H1 (cell line): ENCODE results near the gene TFCP2L1. TPM values are rescaled to one million over a fixed set of nuclear protein-coding genes. Genes with fewer than 3 reads are reported as not detected.

Experiments used
- CTCF ChIA-PET: fragments of 300-600 bp; sonication (Branson Sonifier 250); formaldehyde crosslinking; loops from one replicate; lab custom pipeline; 2021; ENCODE audit not compliant: partially characterized antibody; lab: Charles Lee
- POLR2A ChIA-PET: fragments of 300-600 bp; sonication (Branson Sonifier 250); formaldehyde crosslinking; loops from one replicate; lab custom pipeline; 2021; ENCODE audit warnings: inconsistent platforms; ENCODE audit not compliant: partially characterized antibody; lab: Charles Lee
- DNase-seq, 2 experiments: peaks; one replicate each; pipeline versions ENCODE4 v3.0.0 to v3.0.0-alpha.2; 2010 to 2022; ENCODE audit warnings: low spot score in 2 of 2, low read depth in 1 of 2, mixed read lengths in 1 of 2
- FAIRE-seq: peaks from 2 replicates; lab custom pipeline; 2011; peaks lifted over from hg19 to GRCh38; lab: Jason Lieb, UNC
- H2AFZ ChIP-seq: 2 replicates; pipeline ENCODE4 v1.8.1; 2012; ENCODE audit warnings: low read length, inconsistent platforms
- H2AK5ac ChIP-seq: 2 replicates; pipeline ENCODE4 v1.6.1; 2013; ENCODE audit warnings: low read depth, low read length
- H2BK120ac ChIP-seq: replicated peaks from 2 replicates; pipeline ENCODE3; 2013; ENCODE audit warnings: low read depth, low read length, inconsistent platforms
- H2BK12ac ChIP-seq: 2 replicates; pipeline ENCODE4 v1.6.1; 2013; ENCODE audit warnings: low read depth, low read length
- H2BK15ac ChIP-seq: 2 replicates; pipeline ENCODE4 v1.6.1; 2013; ENCODE audit warnings: low read length
- H2BK20ac ChIP-seq: 2 replicates; pipeline ENCODE4 v1.6.1; 2013; ENCODE audit warnings: low read length
- H2BK5ac ChIP-seq: 2 replicates; pipeline ENCODE4 v1.6.1; 2013; ENCODE audit warnings: low read depth, low read length
- H3K14ac ChIP-seq: 2 replicates; pipeline ENCODE4 v1.6.1; 2013; ENCODE audit warnings: inconsistent platforms; ENCODE audit not compliant: insufficient read length
- H3K18ac ChIP-seq: 2 replicates; pipeline ENCODE4 v1.6.1; 2013; ENCODE audit warnings: low read length; ENCODE audit errors: extremely low read depth
- H3K23ac ChIP-seq: 2 replicates; pipeline ENCODE4 v1.6.1; 2013; ENCODE audit warnings: inconsistent platforms; ENCODE audit not compliant: insufficient read length
- H3K23me2 ChIP-seq: 2 replicates; pipeline ENCODE4 v1.6.1; 2013; ENCODE audit warnings: low read depth, low read length
- H3K27ac ChIP-seq: 2 replicates; pipeline ENCODE4 v1.6.1; 2011; ENCODE audit warnings: low read depth, low read length, inconsistent platforms
- H3K27me3 ChIP-seq, 4 experiments: replicated peaks in 1 of 4; 1 replicate in 1 of 4; 2 replicates in 3 of 4; pipeline versions ENCODE4 v1.6.1 to v1.8.1; 2011 to 2013; ENCODE audit warnings: low read length in 3 of 4, mild to moderate bottlenecking in 3 of 4, inconsistent platforms in 2 of 4, mixed read lengths in 2 of 4, moderate library complexity in 1 of 4; ENCODE audit not compliant: control insufficient read depth in 3 of 4, insufficient read depth in 3 of 4; ENCODE audit errors: extremely low read depth in 1 of 4
- H3K36me3 ChIP-seq, 4 experiments: 2 replicates each; pipeline versions ENCODE4 v1.6.1 to v1.8.1; 2011 to 2013; ENCODE audit warnings: mild to moderate bottlenecking in 4 of 4, low read length in 3 of 4, moderate library complexity in 2 of 4, control low read depth in 1 of 4, inconsistent platforms in 1 of 4; ENCODE audit not compliant: insufficient read depth in 4 of 4, control insufficient read depth in 2 of 4
- H3K4ac ChIP-seq: replicated peaks from 2 replicates; pipeline ENCODE3; 2013; ENCODE audit warnings: low read length, low read depth, mixed read lengths, inconsistent platforms; ENCODE audit not compliant: insufficient read length
- H3K4me1 ChIP-seq, 4 experiments: replicated peaks in 1 of 4; 1 replicate in 1 of 4; 2 replicates in 3 of 4; pipeline versions ENCODE4 v1.6.1 to v1.8.1; 2011 to 2013; ENCODE audit warnings: low read length in 3 of 4, inconsistent platforms in 2 of 4, mixed read lengths in 1 of 4; ENCODE audit not compliant: insufficient read depth in 4 of 4, control insufficient read depth in 3 of 4
- H3K4me2 ChIP-seq, 2 experiments: 2 replicates each; pipeline versions ENCODE4 v1.6.1 to v1.8.1; 2011 to 2013; ENCODE audit warnings: low read depth in 2 of 2, low read length in 2 of 2, control low read depth in 1 of 2, inconsistent platforms in 1 of 2, mild to moderate bottlenecking in 1 of 2; ENCODE audit not compliant: insufficient read depth in 1 of 2
- H3K4me3 ChIP-seq, 4 experiments: fragments of 200-600, 300-600 bp in 1 of 4; sonication (generic), shearing (Covaris generic), sonication (Bioruptor Twin) in 1 of 4; 2 replicates each; pipeline versions ENCODE4 v1.5.1 to v1.8.1; 2011 to 2016; ENCODE audit warnings: low read length in 4 of 4, low read depth in 3 of 4, control low read depth in 2 of 4, inconsistent platforms in 2 of 4, mild to moderate bottlenecking in 2 of 4, mixed read lengths in 1 of 4, moderate library complexity in 1 of 4; ENCODE audit not compliant: insufficient read depth in 2 of 4; ENCODE audit errors: extremely low read depth in 1 of 4
- H3K56ac ChIP-seq: replicated peaks from 2 replicates; pipeline ENCODE3; 2013; ENCODE audit warnings: low read depth, mild to moderate bottlenecking, mixed read lengths, low read length, inconsistent platforms; ENCODE audit not compliant: insufficient read length
- H3K79me1 ChIP-seq: 2 replicates; pipeline ENCODE4 v1.6.1; 2013; ENCODE audit warnings: low read depth, low read length, control low read depth
- H3K79me2 ChIP-seq, 2 experiments: 2 replicates each; pipeline versions ENCODE4 v1.6.1 to v1.8.1; 2012 to 2013; ENCODE audit warnings: low read length in 2 of 2, mild to moderate bottlenecking in 2 of 2, inconsistent platforms in 1 of 2; ENCODE audit not compliant: insufficient read depth in 2 of 2, control insufficient read depth in 1 of 2
- H3K9ac ChIP-seq, 4 experiments: replicated peaks in 1 of 4; 1 replicate in 1 of 4; 2 replicates in 3 of 4; pipeline versions ENCODE4 v1.6.1 to v1.8.1; 2011 to 2013; ENCODE audit warnings: low read depth in 3 of 4, low read length in 3 of 4, control low read depth in 2 of 4, mild to moderate bottlenecking in 2 of 4, moderate library complexity in 2 of 4, inconsistent platforms in 1 of 4; ENCODE audit errors: extremely low read depth in 1 of 4
- H3K9me3 ChIP-seq, 2 experiments: 2 replicates each; pipeline versions ENCODE4 v1.6.1 to v1.8.1; 2012 to 2013; ENCODE audit warnings: mild to moderate bottlenecking in 2 of 2, moderate library complexity in 2 of 2, control low read depth in 1 of 2, inconsistent platforms in 1 of 2, low read depth in 1 of 2, low read length in 1 of 2, mixed read lengths in 1 of 2; ENCODE audit not compliant: insufficient read depth in 2 of 2
- H4K20me1 ChIP-seq, 2 experiments: replicated peaks in 1 of 2; 2 replicates each; pipeline versions ENCODE3 to v1.8.1; 2011 to 2013; ENCODE audit warnings: inconsistent platforms in 2 of 2, low read length in 2 of 2, mild to moderate bottlenecking in 1 of 2; ENCODE audit not compliant: insufficient read depth in 2 of 2, control insufficient read depth in 1 of 2
- H4K5ac ChIP-seq: 2 replicates; pipeline ENCODE4 v1.6.1; 2013; ENCODE audit warnings: low read length, low read depth, mixed read lengths, inconsistent platforms; ENCODE audit not compliant: insufficient read length
- H4K8ac ChIP-seq: 2 replicates; pipeline ENCODE4 v1.8.0; 2013; ENCODE audit warnings: mild to moderate bottlenecking, moderate library complexity, low read length, inconsistent platforms; ENCODE audit not compliant: insufficient read depth; ENCODE audit errors: extremely low read depth
- H4K91ac ChIP-seq: replicated peaks from 2 replicates; pipeline ENCODE3; 2013; ENCODE audit warnings: low read length, mixed read lengths, inconsistent platforms; ENCODE audit not compliant: insufficient read length
- ASH2L ChIP-seq: fragments of 200-600, 300-600 bp; sonication (generic); IDR thresholded peaks from one replicate; pipeline ENCODE4 v1.7.1; 2017; ENCODE audit warnings: low read length
- BRCA1 ChIP-seq: IDR thresholded peaks from 2 replicates; pipeline ENCODE4 v1.6.1; 2012; ENCODE audit warnings: low read depth, low read length, improper control_type of control experiment
- EZH2 ChIP-seq: fragments of 200-600 bp; sonication (generic); IDR thresholded peaks from 2 replicates; pipeline ENCODE4 v1.7.1; 2012; ENCODE audit warnings: low read depth, mild to moderate bottlenecking, moderate library complexity, low read length, inconsistent platforms; ENCODE audit not compliant: severe bottlenecking
- FOSL1 ChIP-seq: IDR thresholded peaks from 2 replicates; pipeline ENCODE4 v1.6.1; 2011; ENCODE audit warnings: mild to moderate bottlenecking, low read depth, low read length, moderate library complexity; ENCODE audit not compliant: insufficient read depth
- HDAC2 ChIP-seq, 2 experiments: fragments of 300-600 bp in 1 of 2; sonication (generic) in 1 of 2; IDR thresholded peaks; 2 replicates each; pipeline ENCODE4 v1.6.1; 2011 to 2012; ENCODE audit warnings: low read depth in 2 of 2, low read length in 2 of 2, mild to moderate bottlenecking in 2 of 2, moderate library complexity in 2 of 2, borderline replicate concordance in 1 of 2, inconsistent platforms in 1 of 2
- MAFK ChIP-seq: IDR thresholded peaks from 2 replicates; pipeline ENCODE4 v1.6.1; 2012; ENCODE audit warnings: low read depth, mild to moderate bottlenecking, improper control_type of control experiment, low read length
- NANOG ChIP-seq: IDR thresholded peaks from 2 replicates; pipeline ENCODE4 v1.6.1; 2011; ENCODE audit warnings: low read length, low read depth, mild to moderate bottlenecking, inconsistent platforms; ENCODE audit not compliant: insufficient read depth, poor library complexity, severe bottlenecking
- POLR2AphosphoS5 ChIP-seq: IDR thresholded peaks from 2 replicates; pipeline ENCODE4 v1.6.1; 2011; ENCODE audit warnings: low read depth, low read length
- RXRA ChIP-seq: IDR thresholded peaks from 2 replicates; pipeline ENCODE4 v1.6.1; 2011; ENCODE audit warnings: low read depth, mild to moderate bottlenecking, low read length, moderate library complexity; ENCODE audit not compliant: insufficient read depth
- TAF1 ChIP-seq: IDR thresholded peaks from 2 replicates; pipeline ENCODE4 v1.6.1; 2011; ENCODE audit warnings: mild to moderate bottlenecking, low read depth, low read length
- WGBS, 2 experiments: shearing (Covaris generic) in 1 of 2; methylation state at CpG; one replicate each; pipeline versions ENCODE4 v1.1.6 to v1.1.7; 2013 to 2015; ENCODE audit warnings: low lambda C conversion rate in 2 of 2, mixed read lengths in 2 of 2, inconsistent platforms in 1 of 2, low coverage in 1 of 2, missing lambda C conversion rate in 1 of 2; ENCODE audit not compliant: insufficient replicate concordance in 2 of 2, insufficient coverage in 1 of 2, insufficient read length in 1 of 2; ENCODE audit errors: extremely low coverage in 1 of 2, missing lambda C conversion rate in 1 of 2; 5-methylcytosine and 5-hydroxymethylcytosine counted together
- polyA plus RNA-seq, 7 experiments: library from polyadenylated mRNA; depleted of rRNA in 3 of 7; stranded (reverse) in 5 of 7; unstranded in 2 of 7; fragments of >200 nt in 5 of 7; fragments of 200-250 nt in 2 of 7; gene quantifications; 1 replicate in 5 of 7; 2 replicates in 1 of 7; 4 replicates in 1 of 7; pipeline versions ENCODE4 v1.2.1 to v1.2.3, GENCODE V29; 2011 to 2013; ENCODE audit warnings: missing spikeins in 2 of 7, mixed read lengths in 2 of 7
- total RNA-seq: library from RNA; stranded (reverse); fragmentation: NEBNext Ultra II Directional; extraction: Animal tissue kit (Norgen Biotek cat#: 25700); gene quantifications from 2 replicates; pipeline ENCODE4 v1.2.1, GENCODE V29; 2021

Gene TFCP2L1
- total and polyA plus RNA-seq, 2 of the 8 experiments (the other 6 are each of a cell fraction or from before 2014, with no cell fraction given), result 1.5 to 3.8 TPM

GRCh38 chr2:121279476-121280220 lies 5.4 kb downstream of the TFCP2L1 start:
- Histone ChIP-seq H4K5ac (no peak overlapping the region), H3K9me3 (no peaks in the 10 kb centered on the region), H3K9ac (no peak overlapping the region), H3K18ac (no peak overlapping the region), H2AFZ (no peak overlapping the region), H3K4me1 (peaks cover 0 to 3% (median 0%) of the 10 kb centered on the region in 4 experiments; a peak in 1 of 7 replicates), H2BK15ac (no peak overlapping the region), H3K79me1 (no peaks in the 10 kb centered on the region), H4K8ac (no peak overlapping the region), H2BK12ac (no peak overlapping the region), H3K79me2 (no peaks in the 10 kb centered on the region), H3K27ac (no peak overlapping the region), H2BK5ac (no peak overlapping the region), H2BK120ac (no peak overlapping the region), H4K91ac (no peak overlapping the region), H3K36me3 (no peaks in the 10 kb centered on the region), H3K23ac (no peak overlapping the region), H2BK20ac (no peak overlapping the region), H4K20me1 (peaks cover 0 to 2% of the 10 kb centered on the region in 2 experiments), H3K4me3 (no peak overlapping the region)
- CTCF ChIA-PET, result interaction anchor here (0.6 to 2.0 kb wide), 5 partner anchors 18 to 347 kb away, joined by 3 to 5 read pairs (median 4); no protein-coding TSS in a partner anchor
- FAIRE-seq (no peak), DNase-seq (no peak)
- POLR2A ChIA-PET, result no interaction called here
- TF ChIP-seq BRCA1 (no peak), ASH2L (no peak), HDAC2 (IDR thresholded peaks at IDR 0.05; ENCODE audit: borderline replicate concordance in 1 of 2, low read depth in 2 of 2, low read length in 2 of 2) (no peak), EZH2 (no peak), FOSL1 (no peak), TAF1 (no peak), MAFK (no peak), NANOG (no peak), RXRA (no peak), POLR2AphosphoS5 (no peak)
- TF ChIP-seq, all 59 proteins: peak for 0
- H3K23me2 ChIP-seq, result peaks cover 7% of the 10 kb centered on the region; the same call in 1 of the 2 replicates
- H3K14ac ChIP-seq, result no peak overlapping the region
- no peak overlapping the region for H2AK5ac ChIP-seq
- H3K4ac ChIP-seq, result no peak overlapping the region
- H3K27me3 ChIP-seq, result peaks cover 7 to 23% (median 20%) of the 10 kb centered on the region in 4 experiments
- no peak overlapping the region for H3K56ac ChIP-seq
- WGBS, 2 experiments, result 83% methylated on average over 10 of the region's 10 CpGs; no CpG with 5 or more reads in 1 of the 2 experiments
- H3K4me2 ChIP-seq, result no peak overlapping the region
